IMR-90 (cell line): ENCODE measurements around the gene RTL1. TPM values are rescaled to one million over a fixed set of nuclear protein-coding genes. Genes with fewer than 3 reads are reported as not detected.

ENCODE experiments used
- ATAC-seq: fragments of 200-7000 bp; cut with Tn5 transposase; 2 replicates; pipeline ENCODE4 v1.9.1; 2020; ENCODE audit warnings: low read depth, mild to moderate bottlenecking, moderate library complexity
- BruUV-seq: library from RNA; stranded (reverse); fragments of 400-500 nt; replicated peaks from 2 replicates; lab custom pipeline; 2021; lab: Mats Ljungman, UMichigan
- CTCF ChIA-PET: fragments of 300-600 bp; formaldehyde crosslinking; extraction: SDS; loops from one replicate; lab custom pipeline; 2021; ENCODE audit warnings: antibody characterized with exemption; lab: Yijun Ruan, JAX
- POLR2A ChIA-PET: fragments of 300-600 bp; sonication (Branson Sonifier 250); formaldehyde crosslinking; loops from one replicate; lab custom pipeline; 2022; ENCODE audit warnings: antibody characterized with exemption; ENCODE audit not compliant: unreplicated experiment; lab: Charles Lee
- DNase-seq: peaks from one replicate; pipeline ENCODE4 v3.0.0; 2013
- H2AFZ ChIP-seq: replicated peaks from 2 replicates; pipeline ENCODE3; 2013; ENCODE audit warnings: low read length, mild to moderate bottlenecking; ENCODE audit not compliant: poor library complexity
- H2AK5ac ChIP-seq: 2 replicates; pipeline ENCODE4 v1.6.1; 2013; ENCODE audit warnings: low read depth, low read length, inconsistent platforms
- H2AK9ac ChIP-seq: replicated peaks from 2 replicates; pipeline ENCODE3; 2013; ENCODE audit warnings: mild to moderate bottlenecking, low read depth, low read length, moderate library complexity; ENCODE audit not compliant: poor library complexity
- H2BK120ac ChIP-seq: 2 replicates; pipeline ENCODE4 v1.6.1; 2013; ENCODE audit warnings: low read depth, low read length, inconsistent platforms
- H2BK15ac ChIP-seq: 3 replicates; pipeline ENCODE4 v1.6.1; 2013; ENCODE audit warnings: low read depth, low read length, inconsistent platforms
- H2BK20ac ChIP-seq: 2 replicates; pipeline ENCODE4 v1.6.1; 2013; ENCODE audit warnings: low read depth, mild to moderate bottlenecking, inconsistent platforms, low read length, moderate library complexity
- H2BK5ac ChIP-seq: 2 replicates; pipeline ENCODE4 v1.6.1; 2013; ENCODE audit warnings: mild to moderate bottlenecking, low read depth, low read length, inconsistent platforms; ENCODE audit not compliant: poor library complexity, severe bottlenecking
- H3K14ac ChIP-seq: replicated peaks from 2 replicates; pipeline ENCODE4 v1.6.1; 2013; ENCODE audit warnings: low read depth, low read length, inconsistent platforms
- H3K18ac ChIP-seq: 2 replicates; pipeline ENCODE4 v1.6.1; 2013; ENCODE audit warnings: low read depth, low read length, control low read depth
- H3K23ac ChIP-seq: 2 replicates; pipeline ENCODE4 v1.6.1; 2013; ENCODE audit warnings: low read depth, low read length, inconsistent platforms
- H3K27ac ChIP-seq: 2 replicates; pipeline ENCODE4 v1.5.1; 2013; ENCODE audit warnings: mild to moderate bottlenecking, control low read depth, low read length; ENCODE audit not compliant: insufficient read depth
- H3K27me3 ChIP-seq: 2 replicates; pipeline ENCODE4 v1.6.1; 2013; ENCODE audit warnings: low read length; ENCODE audit not compliant: control insufficient read depth, insufficient read depth
- H3K36me3 ChIP-seq: 2 replicates; pipeline ENCODE4 v1.6.1; 2013; ENCODE audit warnings: low read length, mixed read lengths; ENCODE audit not compliant: control insufficient read depth, insufficient read depth
- H3K4ac ChIP-seq: 2 replicates; pipeline ENCODE4 v1.6.1; 2013; ENCODE audit warnings: low read depth, low read length, inconsistent platforms
- H3K4me1 ChIP-seq: 2 replicates; pipeline ENCODE4 v1.6.1; 2013; ENCODE audit warnings: low read length, mixed read lengths; ENCODE audit not compliant: control insufficient read depth, insufficient read depth
- H3K4me2 ChIP-seq: 2 replicates; pipeline ENCODE4 v1.6.1; 2013; ENCODE audit warnings: low read depth, mild to moderate bottlenecking, control low read depth, low read length, moderate library complexity
- H3K4me3 ChIP-seq: 2 replicates; pipeline ENCODE4 v1.5.1; 2013; ENCODE audit warnings: low read depth, mild to moderate bottlenecking, control low read depth, low read length, moderate library complexity; ENCODE audit not compliant: insufficient read depth
- H3K56ac ChIP-seq: 2 replicates; pipeline ENCODE4 v1.6.1; 2013; ENCODE audit warnings: low read length, inconsistent platforms; ENCODE audit not compliant: insufficient read depth; ENCODE audit errors: extremely low read depth
- H3K79me1 ChIP-seq, 2 experiments: 2 replicates each; pipeline ENCODE4 v1.6.1; 2013; ENCODE audit warnings: low read length in 2 of 2, inconsistent platforms in 1 of 2, low read depth in 1 of 2
- H3K9ac ChIP-seq: 2 replicates; pipeline ENCODE4 v1.6.1; 2013; ENCODE audit warnings: low read depth, low read length, control low read depth
- H3K9me1 ChIP-seq: 2 replicates; pipeline ENCODE4 v1.6.1; 2013; ENCODE audit warnings: low read length, inconsistent platforms; ENCODE audit not compliant: insufficient read depth
- H3K9me3 ChIP-seq: 2 replicates; pipeline ENCODE4 v1.6.1; 2013; ENCODE audit warnings: low read length; ENCODE audit not compliant: control insufficient read depth, insufficient read depth
- H4K20me1 ChIP-seq: 2 replicates; pipeline ENCODE4 v1.6.1; 2013; ENCODE audit warnings: low read length, inconsistent platforms; ENCODE audit not compliant: insufficient read depth
- H4K5ac ChIP-seq: 2 replicates; pipeline ENCODE4 v1.6.1; 2013; ENCODE audit warnings: mild to moderate bottlenecking, low read depth, low read length, control low read depth
- H4K8ac ChIP-seq, 2 experiments: 2 replicates each; pipeline ENCODE4 v1.6.1; 2013; ENCODE audit warnings: low read depth in 2 of 2, low read length in 2 of 2, control low read depth in 1 of 2, inconsistent platforms in 1 of 2
- H4K91ac ChIP-seq: 2 replicates; pipeline ENCODE4 v1.6.1; 2013; ENCODE audit warnings: low read depth, low read length, inconsistent platforms; ENCODE audit not compliant: insufficient read depth
- BHLHE40 ChIP-seq: fragments of 150-350 bp; IDR thresholded peaks from 2 replicates; pipeline ENCODE4 v1.6.1; 2016; ENCODE audit warnings: mild to moderate bottlenecking, low read depth, low read length
- CEBPB ChIP-seq: IDR thresholded peaks from 2 replicates; pipeline ENCODE4 v1.6.1; 2012; ENCODE audit warnings: low read depth, low read length, improper control_type of control experiment
- CHD1 ChIP-seq: IDR thresholded peaks from 2 replicates; pipeline ENCODE4 v1.6.1; 2012; ENCODE audit warnings: low read depth, low read length, improper control_type of control experiment
- CTCF ChIP-seq: conservative IDR thresholded peaks from 2 replicates; pipeline ENCODE4 v1.5.1; 2012; ENCODE audit warnings: mild to moderate bottlenecking, low read depth, low read length, improper control_type of control experiment
- FOS ChIP-seq: fragments of 150-350 bp; IDR thresholded peaks from 2 replicates; pipeline ENCODE4 v1.6.1; 2016; ENCODE audit warnings: low read depth, low read length
- MAFK ChIP-seq: IDR thresholded peaks from 2 replicates; pipeline ENCODE4 v1.6.1; 2012; ENCODE audit warnings: low read depth, low read length, improper control_type of control experiment
- MAZ ChIP-seq: IDR thresholded peaks from 2 replicates; pipeline ENCODE4 v1.6.1; 2012; ENCODE audit warnings: low read depth, mild to moderate bottlenecking, low read length, improper control_type of control experiment, moderate library complexity, borderline replicate concordance
- MXI1 ChIP-seq: IDR thresholded peaks from 2 replicates; pipeline ENCODE4 v1.6.1; 2012; ENCODE audit warnings: low read depth, mild to moderate bottlenecking, low read length, moderate library complexity, borderline replicate concordance
- NFE2L2 ChIP-seq: fragments of 150-350 bp; IDR thresholded peaks from 2 replicates; pipeline ENCODE4 v1.6.1; 2016; ENCODE audit warnings: low read depth, mild to moderate bottlenecking, low read length
- POLR2A ChIP-seq: IDR thresholded peaks from 2 replicates; pipeline ENCODE4 v1.6.1; 2012; ENCODE audit warnings: mild to moderate bottlenecking, low read depth, low read length
- RAD21 ChIP-seq: IDR thresholded peaks from 2 replicates; pipeline ENCODE4 v1.6.1; 2012; ENCODE audit warnings: low read length, improper control_type of control experiment
- RCOR1 ChIP-seq: IDR thresholded peaks from 2 replicates; pipeline ENCODE4 v1.6.1; 2012; ENCODE audit warnings: mild to moderate bottlenecking, low read length, improper control_type of control experiment; ENCODE audit not compliant: insufficient replicate concordance
- RFX5 ChIP-seq: IDR thresholded peaks from 2 replicates; pipeline ENCODE4 v1.8.0; 2012; ENCODE audit warnings: low read depth, mild to moderate bottlenecking, low read length, moderate library complexity
- SMC3 ChIP-seq: fragments of 150-350 bp; IDR thresholded peaks from 2 replicates; pipeline ENCODE4 v1.6.1; 2016; ENCODE audit warnings: low read depth, mild to moderate bottlenecking, antibody characterized with exemption, low read length, moderate library complexity
- USF2 ChIP-seq: fragments of 150-350 bp; IDR thresholded peaks from 2 replicates; pipeline ENCODE4 v1.6.1; 2017; ENCODE audit warnings: mild to moderate bottlenecking, antibody characterized with exemption, low read length, low read depth
- WGBS, 2 experiments: methylation state at CpG; one replicate each; pipeline versions ENCODE4 v1.1.5 to v1.1.7; 2013; ENCODE audit warnings: missing lambda C conversion rate in 2 of 2; ENCODE audit not compliant: insufficient read length in 1 of 2; ENCODE audit errors: extremely low coverage in 2 of 2; 5-methylcytosine and 5-hydroxymethylcytosine counted together
- dilution Hi-C: fragments of 300-500 bp; cut with HindIII; formaldehyde crosslinking; loops from one replicate; pipeline ENCODE4 v1.14.3; 2018; ENCODE audit warnings: low sequenced_read_pairs; ENCODE audit not compliant: unreplicated experiment
- in situ Hi-C: fragments of 300-500 bp; cut with MboI; formaldehyde crosslinking; loops from 3 replicates; pipeline ENCODE4 v1.14.3; 2019; ENCODE audit warnings: low sequenced_read_pairs, inconsistent platforms, mixed read lengths
- intact Hi-C: fragments of 100-400 bp; cut with micrococcal nuclease; formaldehyde crosslinking; loops from 2 replicates; pipeline ENCODE4 v1.10.0; 2022
- polyA plus RNA-seq, 3 experiments: library from polyadenylated mRNA; depleted of rRNA; stranded (reverse); fragments of >200 nt; gene quantifications; 2 replicates each; pipeline ENCODE4 v1.2.3, GENCODE V29; 2012; ENCODE audit warnings: low replicate concordance in 1 of 3
- total RNA-seq: library from RNA; depleted of rRNA; stranded (reverse); fragments of >200 nt; gene quantifications from 2 replicates; pipeline ENCODE4 v1.2.3, GENCODE V29; 2012
- TF ChIP-seq, protein P1 (sequence below): fragments of 150-350 bp; IDR thresholded peaks from 2 replicates; pipeline ENCODE4 v1.6.1; 2016; ENCODE audit warnings: low read depth, mild to moderate bottlenecking, low read length, moderate library complexity, borderline replicate concordance

RTL1 gene
- total and polyA plus RNA-seq, 2 of the 4 experiments (the other 2 are of a cell fraction), result not detected

GRCh38 chr14:100873096-100873482, 30.4 kb downstream of the RTL1 start:
- Histone ChIP-seq H4K5ac (no peak overlapping the region), H3K27me3 (no peaks in the 10 kb centered on the region), H3K18ac (no peak overlapping the region), H3K9ac (no peak overlapping the region), H2AFZ (no peak overlapping the region), H3K23ac (no peak overlapping the region), H3K4me3 (no peak overlapping the region), H2BK5ac (no peak overlapping the region), H4K20me1 (peaks cover 80% of the 10 kb centered on the region), H3K4ac (no peak overlapping the region), H4K8ac (no peak overlapping the region), H4K91ac (no peak overlapping the region), H3K14ac (no peak overlapping the region), H2BK120ac (no peak overlapping the region), H3K27ac (no peak overlapping the region), H3K56ac (no peak overlapping the region), H2BK20ac (no peak overlapping the region), H2BK15ac (no peak overlapping the region), H3K9me3 (no peaks in the 10 kb centered on the region), H3K4me1 (no peaks in the 10 kb centered on the region), H3K79me1 (peaks cover 13 to 52% of the 10 kb centered on the region in 2 experiments; a peak in 3 of 4 replicates), H3K9me1 (peaks cover 14% of the 10 kb centered on the region; the same call in 1 of the 2 replicates), H3K4me2 (no peak overlapping the region), H2AK5ac (no peak overlapping the region), H2AK9ac (no peak overlapping the region), H3K36me3 (peaks cover 43% of the 10 kb centered on the region)
- intact Hi-C loops, result no loop called here
- no peak; the same call in 1 of the 2 replicates for ATAC-seq
- 100% methylated on average over 1 of the region's 3 CpGs; no CpG with 5 or more reads in 1 of the 2 experiments for WGBS, 2 experiments
- in situ Hi-C loops, result no loop called here
- TF ChIP-seq NFE2L2 (no peak), RAD21 (no peak), FOS (no peak), CEBPB (no peak), USF2 (no peak), BHLHE40 (no peak), MAZ (no peak), MXI1 (no peak), CHD1 (no peak), CTCF (no peak), MAFK (no peak), SMC3 (no peak), RFX5 (no peak), RCOR1 (no peak), POLR2A (no peak)
- TF ChIP-seq, protein P1, sequence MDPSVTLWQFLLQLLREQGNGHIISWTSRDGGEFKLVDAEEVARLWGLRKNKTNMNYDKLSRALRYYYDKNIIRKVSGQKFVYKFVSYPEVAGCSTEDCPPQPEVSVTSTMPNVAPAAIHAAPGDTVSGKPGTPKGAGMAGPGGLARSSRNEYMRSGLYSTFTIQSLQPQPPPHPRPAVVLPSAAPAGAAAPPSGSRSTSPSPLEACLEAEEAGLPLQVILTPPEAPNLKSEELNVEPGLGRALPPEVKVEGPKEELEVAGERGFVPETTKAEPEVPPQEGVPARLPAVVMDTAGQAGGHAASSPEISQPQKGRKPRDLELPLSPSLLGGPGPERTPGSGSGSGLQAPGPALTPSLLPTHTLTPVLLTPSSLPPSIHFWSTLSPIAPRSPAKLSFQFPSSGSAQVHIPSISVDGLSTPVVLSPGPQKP, result no peak
- BruUV-seq, result no TSS peak
- DNase-seq, result no peak
- dilution Hi-C loops, result no loop called here
- ChIA-PET POLR2A (no interaction called here), CTCF (no interaction called here)
